ENCODE data around the gene HOMER3. TPM values are rescaled to one million over a fixed set of nuclear protein-coding genes. Genes with fewer than 3 reads are reported as not detected.

The HOMER3 gene
- total and polyA plus RNA-seq, 2 of the 13 experiments (the other 11 are each of a cell fraction or from before 2014, with no cell fraction given) = 21.3 to 27.3 TPM

DNA sequence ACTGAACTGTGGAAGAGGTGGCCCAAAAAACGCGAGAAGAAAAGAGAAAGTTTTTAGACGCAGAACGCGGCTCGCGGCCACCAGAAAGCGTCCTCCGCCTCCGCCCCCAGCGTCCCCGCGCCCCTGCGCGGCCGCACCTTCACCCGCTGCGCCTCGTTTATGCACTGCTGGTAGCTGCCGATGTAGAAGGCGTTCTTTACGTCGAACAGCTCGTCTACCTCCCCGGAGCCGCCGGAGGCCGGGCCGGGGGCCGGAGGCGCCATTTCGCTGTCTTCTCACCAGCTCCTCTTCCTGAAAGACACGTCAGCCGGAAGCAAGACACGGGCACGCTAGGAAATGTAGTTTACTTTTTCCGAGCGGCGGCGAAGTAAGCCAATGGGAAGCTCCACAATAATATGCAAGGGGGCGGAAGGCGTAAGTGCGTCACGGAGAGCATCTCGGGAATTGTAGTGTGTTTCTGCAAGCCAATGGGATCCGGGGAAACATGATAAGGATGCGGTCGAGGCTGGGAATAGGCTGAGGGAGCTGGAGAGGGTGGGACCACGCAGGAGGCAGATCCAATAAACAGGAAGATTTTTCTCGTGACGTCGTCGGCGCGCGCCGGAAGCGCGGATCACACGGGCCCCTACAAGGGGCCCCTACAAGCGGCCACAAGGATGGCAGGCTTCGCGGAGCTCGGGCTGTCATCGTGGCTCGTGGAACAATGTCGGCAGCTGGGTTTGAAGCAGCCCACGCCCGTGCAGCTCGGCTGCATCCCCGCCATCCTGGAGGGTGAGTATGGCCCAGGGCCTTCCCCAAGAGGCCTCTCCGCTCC lies 21.7 kb downstream of the HOMER3 start, which contains the start of the genes COPE and DDX49 (continued):
- peak; percentile 94 for TF ChIP-seq POLR2G (IDR thresholded peaks at IDR 0.05; ENCODE audit: low read depth, low read length)
- no peak for TF ChIP-seq THYN1 (CRISPR knock-in tag; IDR thresholded peaks at IDR 0.05; ENCODE audit: borderline replicate concordance, low read depth)
- TF ChIP-seq ZNF883 (CRISPR knock-in tag; IDR thresholded peaks at IDR 0.05; ENCODE audit: not compliant biosample characterization) = no peak
- TF ChIP-seq GLI4 (CRISPR knock-in tag; IDR thresholded peaks at IDR 0.05; ENCODE audit: borderline replicate concordance) = 0 out of 2 replicates have a peak, but pooled peaks have one; percentile 8
- TF ChIP-seq, protein P1, sequence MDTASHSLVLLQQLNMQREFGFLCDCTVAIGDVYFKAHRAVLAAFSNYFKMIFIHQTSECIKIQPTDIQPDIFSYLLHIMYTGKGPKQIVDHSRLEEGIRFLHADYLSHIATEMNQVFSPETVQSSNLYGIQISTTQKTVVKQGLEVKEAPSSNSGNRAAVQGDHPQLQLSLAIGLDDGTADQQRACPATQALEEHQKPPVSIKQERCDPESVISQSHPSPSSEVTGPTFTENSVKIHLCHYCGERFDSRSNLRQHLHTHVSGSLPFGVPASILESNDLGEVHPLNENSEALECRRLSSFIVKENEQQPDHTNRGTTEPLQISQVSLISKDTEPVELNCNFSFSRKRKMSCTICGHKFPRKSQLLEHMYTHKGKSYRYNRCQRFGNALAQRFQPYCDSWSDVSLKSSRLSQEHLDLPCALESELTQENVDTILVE (CRISPR knock-in tag; IDR thresholded peaks at IDR 0.05) = peak; percentile 45
- TF ChIP-seq, protein P2, sequence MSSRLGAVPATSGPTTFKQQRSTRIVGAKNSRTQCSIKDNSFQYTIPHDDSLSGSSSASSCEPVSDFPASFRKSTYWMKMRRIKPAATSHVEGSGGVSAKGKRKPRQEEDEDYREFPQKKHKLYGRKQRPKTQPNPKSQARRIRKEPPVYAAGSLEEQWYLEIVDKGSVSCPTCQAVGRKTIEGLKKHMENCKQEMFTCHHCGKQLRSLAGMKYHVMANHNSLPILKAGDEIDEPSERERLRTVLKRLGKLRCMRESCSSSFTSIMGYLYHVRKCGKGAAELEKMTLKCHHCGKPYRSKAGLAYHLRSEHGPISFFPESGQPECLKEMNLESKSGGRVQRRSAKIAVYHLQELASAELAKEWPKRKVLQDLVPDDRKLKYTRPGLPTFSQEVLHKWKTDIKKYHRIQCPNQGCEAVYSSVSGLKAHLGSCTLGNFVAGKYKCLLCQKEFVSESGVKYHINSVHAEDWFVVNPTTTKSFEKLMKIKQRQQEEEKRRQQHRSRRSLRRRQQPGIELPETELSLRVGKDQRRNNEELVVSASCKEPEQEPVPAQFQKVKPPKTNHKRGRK (CRISPR knock-in tag; IDR thresholded peaks at IDR 0.05) = no peak
- TF ChIP-seq, protein P3, sequence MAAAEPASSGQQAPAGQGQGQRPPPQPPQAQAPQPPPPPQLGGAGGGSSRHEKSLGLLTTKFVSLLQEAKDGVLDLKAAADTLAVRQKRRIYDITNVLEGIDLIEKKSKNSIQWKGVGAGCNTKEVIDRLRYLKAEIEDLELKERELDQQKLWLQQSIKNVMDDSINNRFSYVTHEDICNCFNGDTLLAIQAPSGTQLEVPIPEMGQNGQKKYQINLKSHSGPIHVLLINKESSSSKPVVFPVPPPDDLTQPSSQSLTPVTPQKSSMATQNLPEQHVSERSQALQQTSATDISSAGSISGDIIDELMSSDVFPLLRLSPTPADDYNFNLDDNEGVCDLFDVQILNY (CRISPR knock-in tag; conservative IDR thresholded peaks at IDR 0.05) = no peak
- TF ChIP-seq ZNF75D (CRISPR knock-in tag; IDR thresholded peaks at IDR 0.05; ENCODE audit: borderline replicate concordance) = no peak
- peak; percentile 44 for TF ChIP-seq PAXIP1 (CRISPR knock-in tag; conservative IDR thresholded peaks at IDR 0.05)
- TF ChIP-seq JARID2 (CRISPR knock-in tag; IDR thresholded peaks at IDR 0.05; ENCODE audit: insufficient replicate concordance) = no peak
- peak; percentile 42; the same call in 1 of the 2 replicates for TF ChIP-seq ZNF205 (CRISPR knock-in tag; IDR thresholded peaks at IDR 0.05)
- 0 out of 2 replicates have a peak, but pooled peaks have one; percentile 9 for TF ChIP-seq NR2F2 (IDR thresholded peaks at IDR 0.05; ENCODE audit: borderline replicate concordance, low read depth)
- TF ChIP-seq ZNF563 (CRISPR knock-in tag; IDR thresholded peaks at IDR 0.05) = peak; percentile 7; the same call in 1 of the 2 replicates
- TF ChIP-seq, protein P4, sequence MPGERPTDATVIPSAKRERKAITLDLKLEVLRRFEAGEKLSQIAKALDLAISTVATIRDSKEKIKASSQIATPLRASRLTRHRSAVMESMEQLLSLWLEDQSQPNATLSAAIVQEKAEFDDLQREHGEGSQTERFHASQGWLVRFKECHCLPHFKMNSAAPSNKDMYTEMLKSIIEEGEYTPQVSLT (CRISPR knock-in tag; IDR thresholded peaks at IDR 0.05; ENCODE audit: borderline replicate concordance, low read depth) = no peak
- TF ChIP-seq YEATS2 (CRISPR knock-in tag; IDR thresholded peaks at IDR 0.05; ENCODE audit: borderline replicate concordance) = peak; percentile 80; the same call in 1 of the 2 replicates
